ENCODE measurements around the gene STXBP1. TPM values are rescaled to one million over a fixed set of nuclear protein-coding genes. Genes with fewer than 3 reads are reported as not detected.
A peak's percentile ranks its signal among the peaks of the same experiment; 100 is the strongest.

The STXBP1 gene
- total and polyA plus RNA-seq, 2 of the 13 experiments (the other 11 are each of a cell fraction or from before 2014, with no cell fraction given), result 2.9 TPM

DNA sequence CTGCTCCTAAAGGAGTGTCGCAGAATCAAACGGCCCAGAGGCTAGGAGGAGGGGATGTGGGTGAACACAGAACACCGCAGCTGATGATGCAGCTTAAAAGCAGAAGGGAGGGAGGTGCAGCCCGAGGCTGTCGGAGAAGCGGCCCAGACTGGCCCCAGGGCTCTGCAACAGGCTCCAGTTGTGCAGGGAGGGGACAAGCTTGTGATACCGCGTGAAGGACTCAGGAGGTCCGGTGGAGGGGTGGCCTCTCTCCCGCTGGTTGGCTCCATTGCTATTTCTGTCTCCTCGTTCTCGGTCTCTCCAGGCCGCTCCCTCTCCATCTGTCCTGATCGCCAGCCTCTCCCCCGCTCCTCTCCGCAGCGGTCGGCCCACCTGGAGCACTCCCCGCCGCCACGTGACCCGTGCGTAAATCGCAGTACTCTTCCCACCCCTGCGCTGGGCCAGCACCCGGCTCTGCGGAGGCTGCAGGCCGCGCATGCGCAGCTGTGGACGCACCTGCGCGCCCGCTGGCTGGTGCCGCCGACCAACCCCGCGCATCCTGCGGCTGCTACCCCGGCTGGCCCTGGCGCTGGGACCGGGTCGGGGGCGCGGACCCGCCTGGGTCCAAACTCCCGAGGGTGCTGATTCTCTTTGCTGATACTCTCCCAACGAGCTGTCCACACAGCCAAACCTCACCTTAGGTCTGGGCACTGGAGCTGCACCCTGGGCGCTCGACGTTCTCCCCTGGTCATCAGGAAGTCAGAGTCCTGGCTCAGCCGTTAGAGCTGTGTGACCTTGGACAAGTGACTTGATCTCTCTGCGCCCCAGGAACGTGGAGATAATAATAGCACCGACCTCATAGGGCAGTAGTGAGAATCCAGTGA is 3.7 kb upstream of the STXBP1 start (continued):
- TF ChIP-seq ZNF263 (CRISPR knock-in tag; IDR thresholded peaks at IDR 0.05) (peak; percentile 100), NR2C2 (CRISPR knock-in tag; IDR thresholded peaks at IDR 0.05; ENCODE audit: borderline replicate concordance) (no peak), PAX8 (CRISPR knock-in tag; IDR thresholded peaks at IDR 0.05; ENCODE audit: borderline replicate concordance) (no peak), FOXO1 (CRISPR knock-in tag; IDR thresholded peaks at IDR 0.05) (peak; percentile 41; the same call in 1 of the 2 replicates), SIX1 (CRISPR knock-in tag; IDR thresholded peaks at IDR 0.05; ENCODE audit: borderline replicate concordance) (no peak), ZNF598 (CRISPR knock-in tag; IDR thresholded peaks at IDR 0.05; ENCODE audit: borderline replicate concordance) (no peak), NR0B2 (CRISPR knock-in tag; IDR thresholded peaks at IDR 0.05) (peak; percentile 80), NR2F1 (CRISPR knock-in tag; IDR thresholded peaks at IDR 0.05) (no peak), NFIB (CRISPR knock-in tag; IDR thresholded peaks at IDR 0.05; ENCODE audit: borderline replicate concordance) (no peak), ZNF879 (CRISPR knock-in tag; IDR thresholded peaks at IDR 0.05) (no peak), GLMP (CRISPR knock-in tag; IDR thresholded peaks at IDR 0.05; ENCODE audit: borderline replicate concordance) (no peak), THAP11 (CRISPR knock-in tag; IDR thresholded peaks at IDR 0.05) (peak; percentile 68), PTBP1 (IDR thresholded peaks at IDR 0.05; ENCODE audit: low read depth, low read length, poor library complexity, severe bottlenecking) (no peak), MXD4 (CRISPR knock-in tag; IDR thresholded peaks at IDR 0.05) (0 out of 2 replicates have a peak, but pooled peaks have one; percentile 64), GZF1 (CRISPR knock-in tag; IDR thresholded peaks at IDR 0.05) (no peak), STAT5B (CRISPR knock-in tag; IDR thresholded peaks at IDR 0.05) (no peak), ZNF224 (CRISPR knock-in tag; IDR thresholded peaks at IDR 0.05) (0 out of 2 replicates have a peak, but pooled peaks have one; percentile 31), SMARCC2 (IDR thresholded peaks at IDR 0.05) (no peak), HMG20B (CRISPR knock-in tag; conservative IDR thresholded peaks at IDR 0.05) (no peak; the same call in 1 of the 2 replicates), RXRA (CRISPR knock-in tag; IDR thresholded peaks at IDR 0.05) (peak; percentile 51; the same call in 1 of the 2 replicates), THYN1 (CRISPR knock-in tag; IDR thresholded peaks at IDR 0.05; ENCODE audit: borderline replicate concordance, low read depth) (no peak), IKZF1 (IDR thresholded peaks at IDR 0.05) (no peak), HDAC6 (IDR thresholded peaks at IDR 0.05; ENCODE audit: low read depth, low read length) (no peak), ZNF121 (CRISPR knock-in tag; IDR thresholded peaks at IDR 0.05) (peak; percentile 65), CHD4 (IDR thresholded peaks at IDR 0.05; ENCODE audit: borderline replicate concordance, low read length) (no peak), ZNF878 (CRISPR knock-in tag; IDR thresholded peaks at IDR 0.05) (no peak), EZH2 (conservative IDR thresholded peaks at IDR 0.05; ENCODE audit: low read depth, low read length) (no peak), FOXK1 (CRISPR knock-in tag; IDR thresholded peaks at IDR 0.05; ENCODE audit: borderline replicate concordance, low read depth) (no peak)
- TF ChIP-seq, protein P1, sequence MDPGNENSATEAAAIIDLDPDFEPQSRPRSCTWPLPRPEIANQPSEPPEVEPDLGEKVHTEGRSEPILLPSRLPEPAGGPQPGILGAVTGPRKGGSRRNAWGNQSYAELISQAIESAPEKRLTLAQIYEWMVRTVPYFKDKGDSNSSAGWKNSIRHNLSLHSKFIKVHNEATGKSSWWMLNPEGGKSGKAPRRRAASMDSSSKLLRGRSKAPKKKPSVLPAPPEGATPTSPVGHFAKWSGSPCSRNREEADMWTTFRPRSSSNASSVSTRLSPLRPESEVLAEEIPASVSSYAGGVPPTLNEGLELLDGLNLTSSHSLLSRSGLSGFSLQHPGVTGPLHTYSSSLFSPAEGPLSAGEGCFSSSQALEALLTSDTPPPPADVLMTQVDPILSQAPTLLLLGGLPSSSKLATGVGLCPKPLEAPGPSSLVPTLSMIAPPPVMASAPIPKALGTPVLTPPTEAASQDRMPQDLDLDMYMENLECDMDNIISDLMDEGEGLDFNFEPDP (CRISPR knock-in tag; conservative IDR thresholded peaks at IDR 0.05), result 0 out of 2 replicates have a peak, but pooled peaks have one; percentile 91

All from HepG2 (cell line).